HL-60 (cell line): ENCODE data around the gene EHD4. TPM values are rescaled to one million over a fixed set of nuclear protein-coding genes. Genes with fewer than 3 reads are reported as not detected.

Experiments used
- DNase-seq, 2 experiments: peaks; one replicate each; pipeline ENCODE4 v3.0.0-alpha.2; 2010 to 2020; ENCODE audit warnings: low read depth in 1 of 2, low spot score in 1 of 2
- H3K27ac ChIP-seq: fragments of 250-450 bp; sonication (Bioruptor Pico); replicated peaks from 2 replicates; pipeline ENCODE4 v1.5.1; 2020; ENCODE audit warnings: mild to moderate bottlenecking, moderate library complexity
- H3K27me3 ChIP-seq: fragments of 250-450 bp; sonication (Bioruptor Pico); 2 replicates; pipeline ENCODE4 v1.5.1; 2021; ENCODE audit warnings: mild to moderate bottlenecking, moderate library complexity; ENCODE audit not compliant: insufficient read depth, poor library complexity, severe bottlenecking
- H3K4me3 ChIP-seq: replicated peaks from 2 replicates; pipeline ENCODE4 v1.5.1; 2011; ENCODE audit warnings: mild to moderate bottlenecking, control low read depth, low read length; ENCODE audit not compliant: insufficient read depth
- CTCF ChIP-seq: IDR thresholded peaks from one replicate; pipeline ENCODE4 v1.5.1; 2011; ENCODE audit warnings: low read length, control low read depth, inconsistent platforms; ENCODE audit not compliant: insufficient read depth
- GABPA ChIP-seq: IDR thresholded peaks from 2 replicates; pipeline ENCODE4 v1.6.1; 2012; ENCODE audit warnings: low read depth
- POLR2AphosphoS5 ChIP-seq: IDR thresholded peaks from 2 replicates; pipeline ENCODE4 v1.6.1; 2012; ENCODE audit warnings: low read depth
- REST ChIP-seq: IDR thresholded peaks from 2 replicates; pipeline ENCODE4 v1.6.1; 2012; ENCODE audit warnings: low read depth; ENCODE audit not compliant: insufficient replicate concordance
- SPI1 ChIP-seq: IDR thresholded peaks from 2 replicates; pipeline ENCODE4 v1.6.1; 2012; ENCODE audit warnings: low read depth, mild to moderate bottlenecking, borderline replicate concordance
- microRNA-seq: library from miRNA; unstranded; fragments of <30 nt; microRNA quantifications from one replicate; pipeline ENCODE4, GENCODE V29; 2018

Gene EHD4

GRCh38 chr15:41848631-41849030 is 123.7 kb downstream of the EHD4 start:
- Histone ChIP-seq H3K4me3 (no peak overlapping the region), H3K27ac (no peak overlapping the region), H3K27me3 (no peaks in the 10 kb centered on the region)
- no peak for TF ChIP-seq GABPA
- TF ChIP-seq POLR2AphosphoS5 = no peak
- no peak for TF ChIP-seq SPI1
- DNase-seq = no peak

GRCh38 chr15:41847981-41848380 is 124.4 kb downstream of the EHD4 start:
- no peak overlapping the region for H3K4me3 ChIP-seq
- no peaks in the 10 kb centered on the region for H3K27me3 ChIP-seq
- no peak overlapping the region for H3K27ac ChIP-seq
- TF ChIP-seq CTCF (no peak), GABPA (no peak), POLR2AphosphoS5 (no peak), REST (no peak), SPI1 (no peak)
- no peak for DNase-seq

GRCh38 chr15:41847206-41847605 is 125.2 kb downstream of the EHD4 start:
- H3K27me3 ChIP-seq = no peaks in the 10 kb centered on the region
- H3K27ac ChIP-seq = no peak overlapping the region
- DNase-seq = no peak
- TF ChIP-seq SPI1 = no peak
- no peak for TF ChIP-seq REST
- TF ChIP-seq POLR2AphosphoS5 = no peak
- no peak for TF ChIP-seq GABPA
- TF ChIP-seq CTCF = no peak
- no peak overlapping the region for H3K4me3 ChIP-seq

Small RNA genes within 50 kb of the gene (microRNA-seq; reads per million reads assigned to microRNA genes)
- gene MIR4310 = not detected
